Endothelial cell of umbilical vein (primary cell): ENCODE data around the gene MRPL27. TPM values are rescaled to one million over a fixed set of nuclear protein-coding genes. Genes with fewer than 3 reads are reported as not detected.

Experiments used
- BruUV-seq: library from RNA; stranded (reverse); fragments of 400-500 nt; replicated peaks from 2 replicates; lab custom pipeline; 2021; lab: Mats Ljungman, UMichigan
- CTCF ChIA-PET: fragments of 300-600, 350-600 bp; sonication (Branson Sonifier 250); formaldehyde crosslinking; loops from one replicate; lab custom pipeline; 2021; ENCODE audit warnings: antibody characterized with exemption, inconsistent platforms; lab: Charles Lee
- POLR2A ChIA-PET: fragments of 300-600, 350-600 bp; sonication (Branson Sonifier 250); formaldehyde crosslinking; loops from one replicate; lab custom pipeline; 2021; ENCODE audit warnings: antibody characterized with exemption, inconsistent platforms; lab: Charles Lee
- DNase-seq: peaks from one replicate; pipeline ENCODE4 v3.0.0-alpha.2; 2011; ENCODE audit warnings: low read depth, low spot score
- FAIRE-seq: peaks from 2 replicates; lab custom pipeline; 2011; peaks lifted over from hg19 to GRCh38; lab: Jason Lieb, UNC
- H2AFZ ChIP-seq: 2 replicates; pipeline ENCODE4 v1.6.0; 2012; ENCODE audit warnings: low read depth, low read length, control low read depth, inconsistent platforms
- H3K27ac ChIP-seq: 2 replicates; pipeline ENCODE4 v1.5.1; 2011; ENCODE audit warnings: low read depth, mild to moderate bottlenecking, control low read depth, low read length, moderate library complexity; ENCODE audit not compliant: insufficient read depth
- H3K27me3 ChIP-seq, 2 experiments: 2 replicates each; pipeline versions ENCODE4 v1.6.0 to v1.6.1; 2011; ENCODE audit warnings: low read length in 2 of 2, mixed read lengths in 1 of 2; ENCODE audit not compliant: control insufficient read depth in 2 of 2, insufficient read depth in 2 of 2
- H3K36me3 ChIP-seq, 2 experiments: 2 replicates in 1 of 2; 3 replicates in 1 of 2; pipeline ENCODE4 v1.5.1; 2011; ENCODE audit warnings: low read length in 2 of 2, mild to moderate bottlenecking in 1 of 2, moderate library complexity in 1 of 2; ENCODE audit not compliant: control insufficient read depth in 2 of 2, insufficient read depth in 2 of 2; ENCODE audit errors: extremely low read depth in 1 of 2
- H3K4me1 ChIP-seq: 3 replicates; pipeline ENCODE4 v1.5.1; 2011; ENCODE audit warnings: mild to moderate bottlenecking, low read length; ENCODE audit not compliant: control insufficient read depth, insufficient read depth; ENCODE audit errors: extremely low read depth
- H3K4me2 ChIP-seq: 2 replicates; pipeline ENCODE4 v1.6.1; 2011; ENCODE audit warnings: low read length, control low read depth, mixed read lengths; ENCODE audit not compliant: insufficient read depth
- H3K4me3 ChIP-seq, 3 experiments: fragments of 200-600 bp in 1 of 3; sonication (generic), shearing (Covaris generic) in 1 of 3; replicated peaks in 1 of 3; 2 replicates each; pipeline ENCODE4 v1.5.1; 2011 to 2016; ENCODE audit warnings: control low read depth in 3 of 3, low read length in 3 of 3, mild to moderate bottlenecking in 2 of 3, inconsistent platforms in 1 of 3, low read depth in 1 of 3, moderate library complexity in 1 of 3; ENCODE audit not compliant: insufficient read depth in 1 of 3
- H3K79me2 ChIP-seq: 2 replicates; pipeline ENCODE4 v1.6.0; 2012; ENCODE audit warnings: low read length, inconsistent platforms; ENCODE audit not compliant: control insufficient read depth, insufficient read depth
- H3K9ac ChIP-seq: replicated peaks from 2 replicates; pipeline ENCODE3; 2011; ENCODE audit warnings: low read length, control low read depth; ENCODE audit not compliant: insufficient read depth; ENCODE audit errors: extremely low read depth
- H3K9me1 ChIP-seq: replicated peaks from 3 replicates; pipeline ENCODE4 v1.6.0; 2011; ENCODE audit warnings: mild to moderate bottlenecking, low read length; ENCODE audit not compliant: control insufficient read depth, insufficient read depth; ENCODE audit errors: extremely low read depth
- H3K9me3 ChIP-seq: replicated peaks from 2 replicates; pipeline ENCODE4 v1.5.1; 2012; ENCODE audit warnings: low read length, inconsistent platforms; ENCODE audit not compliant: control insufficient read depth, insufficient read depth
- H4K20me1 ChIP-seq: replicated peaks from 2 replicates; pipeline ENCODE3; 2011; ENCODE audit warnings: mild to moderate bottlenecking, low read length; ENCODE audit not compliant: control insufficient read depth, insufficient read depth; ENCODE audit errors: extremely low read depth
- EZH2 ChIP-seq: IDR thresholded peaks from 2 replicates; pipeline ENCODE4 v1.6.1; 2012; ENCODE audit warnings: borderline replicate concordance, low read depth, mild to moderate bottlenecking, moderate library complexity, low read length, inconsistent platforms; ENCODE audit not compliant: severe bottlenecking
- FOS ChIP-seq: IDR thresholded peaks from 2 replicates; pipeline ENCODE4 v1.6.1; 2011; ENCODE audit warnings: mild to moderate bottlenecking, low read length, moderate library complexity, borderline replicate concordance; ENCODE audit not compliant: insufficient read depth
- GATA2 ChIP-seq: IDR thresholded peaks from 2 replicates; pipeline ENCODE4 v1.7.0; 2011; ENCODE audit warnings: low read depth, mild to moderate bottlenecking, moderate library complexity, mixed read lengths, low read length; ENCODE audit not compliant: insufficient read length, insufficient read depth
- JUN ChIP-seq: IDR thresholded peaks from 2 replicates; pipeline ENCODE4 v1.6.1; 2011; ENCODE audit warnings: borderline replicate concordance, low read depth; ENCODE audit not compliant: insufficient read length, insufficient read depth
- MYC ChIP-seq: IDR thresholded peaks from one replicate; pipeline ENCODE4 v1.6.1; 2011; ENCODE audit warnings: mild to moderate bottlenecking, low read depth, low read length
- POLR2A ChIP-seq: IDR thresholded peaks from 2 replicates; pipeline ENCODE4 v1.6.1; 2012; ENCODE audit warnings: low read depth, mild to moderate bottlenecking, control low read depth, low read length
- POLR2AphosphoS5 ChIP-seq: IDR thresholded peaks from 2 replicates; pipeline ENCODE4 v1.6.1; 2012; ENCODE audit warnings: low read depth, mild to moderate bottlenecking, control low read depth, low read length, moderate library complexity; ENCODE audit not compliant: insufficient read depth
- dilution Hi-C: fragments of 300-500 bp; cut with MboI; formaldehyde crosslinking; loops from one replicate; pipeline ENCODE4 v1.15.0; 2019; ENCODE audit warnings: low sequenced_read_pairs; ENCODE audit not compliant: extremely low pct_ligation_motif_present
- intact Hi-C: fragments of 100-400 bp; cut with micrococcal nuclease; formaldehyde crosslinking; loops from one replicate; pipeline ENCODE4 v1.10.0; 2022
- polyA plus RNA-seq, 4 experiments: library from polyadenylated mRNA; depleted of rRNA in 3 of 4; stranded (reverse) in 3 of 4; unstranded in 1 of 4; fragments of >200 nt; gene quantifications; 2 replicates each; pipeline versions ENCODE4 v1.2.1 to v1.2.3, GENCODE V29; 2011 to 2012; ENCODE audit warnings: missing spikeins in 1 of 4
- total RNA-seq: library from RNA; stranded (reverse); gene quantifications from 2 replicates; pipeline ENCODE4 v1.2.3, GENCODE V29; 2021
- TF ChIP-seq, protein P1 (sequence below), 2 donors: IDR thresholded peaks; 1 replicate in 1 of 2; 2 replicates in 1 of 2; pipeline ENCODE4 v1.5.1; 2011; ENCODE audit warnings: low read length in 2 of 2, mild to moderate bottlenecking in 2 of 2, moderate library complexity in 2 of 2, control low read depth in 1 of 2, inconsistent platforms in 1 of 2, low read depth in 1 of 2; ENCODE audit not compliant: insufficient read depth in 1 of 2; ENCODE audit errors: extremely low read depth in 1 of 2
- TF ChIP-seq, protein P2 (sequence below): IDR thresholded peaks from 2 replicates; pipeline ENCODE4 v1.6.1; 2011; ENCODE audit not compliant: insufficient read depth, insufficient read length

Gene MRPL27
- total and polyA plus RNA-seq, 2 donors (not counting 3 experiments of a cell fraction or from before 2014, with no cell fraction given), result 76.2 to 158 TPM

DNA sequence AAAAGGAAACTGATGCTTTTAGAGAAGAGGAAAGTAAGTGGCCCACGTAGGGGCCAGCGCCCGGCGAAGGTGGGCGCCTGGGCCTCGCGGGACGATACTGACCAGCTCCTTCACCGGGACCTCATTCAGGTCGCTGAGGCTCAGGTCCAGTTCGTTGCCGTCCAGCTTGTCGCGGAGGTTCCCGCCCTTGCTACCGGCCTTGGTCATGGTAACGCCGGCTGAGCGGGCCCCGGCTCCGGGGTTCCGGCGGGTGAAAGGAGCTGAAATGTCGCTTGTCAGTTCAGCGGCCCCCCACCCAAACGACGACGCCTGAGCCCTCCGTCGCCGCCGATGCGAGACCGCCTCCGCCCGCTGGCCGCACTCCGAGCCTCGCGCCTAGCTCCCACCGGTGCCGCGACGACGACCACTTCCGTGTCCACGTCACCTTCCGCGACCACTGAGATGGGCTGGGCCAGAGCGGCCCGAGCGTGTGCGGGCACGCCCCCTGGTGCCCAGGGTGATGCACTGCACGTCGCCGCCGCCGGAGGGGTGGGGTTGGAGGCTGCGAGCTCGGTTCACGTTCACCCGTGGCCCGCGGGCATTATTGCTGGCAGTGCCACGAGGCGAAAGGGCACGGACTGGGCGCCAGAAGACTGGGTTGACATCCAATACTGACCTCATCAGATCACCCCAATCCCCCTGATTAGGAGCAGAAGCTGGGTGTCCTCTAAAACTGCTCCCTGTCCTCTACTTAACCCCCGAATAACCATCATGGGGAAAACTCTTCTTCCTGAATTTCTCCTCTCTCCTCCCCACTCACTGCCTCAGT, 24.3 kb upstream of the MRPL27 start, which contains the start of gene LRRC59:
LRRC59 (minus strand) TSS at position 413 of the 808 bp plus-strand sequence; CDS start at position 207, 206 bp downstream.
- H3K9me3 ChIP-seq, result no peaks in the 10 kb centered on the region
- H3K36me3 ChIP-seq, result peaks cover 21 to 26% of the 10 kb centered on the region in 2 experiments
- H3K27me3 ChIP-seq, result no peaks in the 10 kb centered on the region
- H3K4me1 ChIP-seq, result peaks cover 21% of the 10 kb centered on the region
- H2AFZ ChIP-seq, result peak within 1 kb of the TSS; percentile 66
- FAIRE-seq, result peak; percentile 94
- H3K27ac ChIP-seq, result peak within 1 kb of the TSS; percentile 63
- peak; percentile 88 for DNase-seq
- ChIA-PET POLR2A (interaction anchor here (0.5 to 1.7 kb wide), 5 partner anchors 13 to 82 kb away, joined by 3 to 8 read pairs (median 4); partner anchors contain the start of genes ACSF2 and RSAD1), CTCF (interaction anchor here (0.6 to 4.6 kb wide), 34 partner anchors 9 to 242 kb away, joined by 3 to 44 read pairs (median 5); partner anchors contain the start of genes ACSF2 and RSAD1)
- TF ChIP-seq, protein P1, sequence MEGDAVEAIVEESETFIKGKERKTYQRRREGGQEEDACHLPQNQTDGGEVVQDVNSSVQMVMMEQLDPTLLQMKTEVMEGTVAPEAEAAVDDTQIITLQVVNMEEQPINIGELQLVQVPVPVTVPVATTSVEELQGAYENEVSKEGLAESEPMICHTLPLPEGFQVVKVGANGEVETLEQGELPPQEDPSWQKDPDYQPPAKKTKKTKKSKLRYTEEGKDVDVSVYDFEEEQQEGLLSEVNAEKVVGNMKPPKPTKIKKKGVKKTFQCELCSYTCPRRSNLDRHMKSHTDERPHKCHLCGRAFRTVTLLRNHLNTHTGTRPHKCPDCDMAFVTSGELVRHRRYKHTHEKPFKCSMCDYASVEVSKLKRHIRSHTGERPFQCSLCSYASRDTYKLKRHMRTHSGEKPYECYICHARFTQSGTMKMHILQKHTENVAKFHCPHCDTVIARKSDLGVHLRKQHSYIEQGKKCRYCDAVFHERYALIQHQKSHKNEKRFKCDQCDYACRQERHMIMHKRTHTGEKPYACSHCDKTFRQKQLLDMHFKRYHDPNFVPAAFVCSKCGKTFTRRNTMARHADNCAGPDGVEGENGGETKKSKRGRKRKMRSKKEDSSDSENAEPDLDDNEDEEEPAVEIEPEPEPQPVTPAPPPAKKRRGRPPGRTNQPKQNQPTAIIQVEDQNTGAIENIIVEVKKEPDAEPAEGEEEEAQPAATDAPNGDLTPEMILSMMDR (IDR thresholded peaks at IDR 0.05; ENCODE audit: extremely low read depth in 1 of 2, insufficient read depth in 1 of 2, low read depth in 1 of 2, low read length in 2 of 2), result peak; percentile 99 to 100
- TF ChIP-seq EZH2 (no peak), JUN (no peak), GATA2 (no peak), POLR2AphosphoS5 (peak; percentile 95), POLR2A (peak; percentile 81), FOS (no peak), MYC (peak; percentile 92)
- TF ChIP-seq, protein P2, sequence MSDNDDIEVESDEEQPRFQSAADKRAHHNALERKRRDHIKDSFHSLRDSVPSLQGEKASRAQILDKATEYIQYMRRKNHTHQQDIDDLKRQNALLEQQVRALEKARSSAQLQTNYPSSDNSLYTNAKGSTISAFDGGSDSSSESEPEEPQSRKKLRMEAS, result peak; percentile 46
- H3K9ac ChIP-seq, result peak within 1 kb of the TSS; percentile 90
- TSS peak; percentile 35 for BruUV-seq
- dilution Hi-C loops (no loop called here), intact Hi-C loops (loop anchor here (1.0 to 2.0 kb wide), 2 partner anchors 29 to 82 kb away; partner anchors contain the start of gene ACSF2)
- peak within 1 kb of the TSS; percentile 39 to 89 (median 67) for H3K4me3 ChIP-seq
- peaks cover 3% of the 10 kb centered on the region for H4K20me1 ChIP-seq
- H3K9me1 ChIP-seq, result no peaks in the 10 kb centered on the region
- peak within 1 kb of the TSS; percentile 96 for H3K4me2 ChIP-seq
- peaks cover 44% of the 10 kb centered on the region for H3K79me2 ChIP-seq
